HEK293 (cell line): Measurements from ENCODE around the gene NRSN2.

Experiments used
- CTCF ChIA-PET: fragments of 350-600 bp; formaldehyde crosslinking; extraction: SDS; loops from one replicate; lab custom pipeline; 2021; ENCODE audit warnings: antibody characterized with exemption; lab: Yijun Ruan, JAX
- POLR2A ChIA-PET: fragments of 300-600 bp; formaldehyde crosslinking; extraction: SDS; loops from one replicate; lab custom pipeline; 2020; ENCODE audit warnings: antibody characterized with exemption, inconsistent platforms; lab: Yijun Ruan, JAX
- H3K27ac ChIP-seq: fragments of 200-500 bp; sonication (Bioruptor generic); 2 replicates; pipeline ENCODE4 v1.5.1; 2014; ENCODE audit warnings: low read depth, low read length, control low read depth, inconsistent platforms; ENCODE audit errors: extremely low read depth
- H3K36me3 ChIP-seq, 2 experiments: fragments of 200-500 bp in 1 of 2; sonication (Bioruptor generic) in 1 of 2; 1 replicate in 1 of 2; 2 replicates in 1 of 2; pipeline ENCODE4 v1.5.1; 2014 to 2017; ENCODE audit warnings: inconsistent platforms in 2 of 2, low read length in 2 of 2; ENCODE audit not compliant: control insufficient read depth in 2 of 2, insufficient read depth in 1 of 2
- H3K4me1 ChIP-seq: fragments of 200-500 bp; sonication (Bioruptor generic); 2 replicates; pipeline ENCODE4 v1.5.1; 2014; ENCODE audit warnings: mild to moderate bottlenecking, low read length, inconsistent platforms; ENCODE audit not compliant: control insufficient read depth, insufficient read depth
- H3K4me3 ChIP-seq: 2 replicates; pipeline ENCODE4 v1.5.1; 2011; ENCODE audit warnings: low read depth, mild to moderate bottlenecking, control low read depth, low read length, moderate library complexity
- H3K9me3 ChIP-seq: fragments of 200-500 bp; sonication (Bioruptor generic); 2 replicates; pipeline ENCODE4 v1.5.1; 2014; ENCODE audit warnings: low read depth, low read length, inconsistent platforms; ENCODE audit not compliant: control insufficient read depth, insufficient read depth
- GLIS1 ChIP-seq: fragments of 450-650 bp; formaldehyde crosslinking; IDR thresholded peaks from 2 replicates; pipeline ENCODE4 v1.5.1; 2016; ENCODE audit warnings: missing biosample characterization, missing genetic modification characterization
- IKZF3 ChIP-seq: fragments of 450-650 bp; IDR thresholded peaks from 2 replicates; pipeline ENCODE4 v1.5.0; 2018; ENCODE audit warnings: missing biosample characterization, mild to moderate bottlenecking, missing genetic modification characterization, moderate library complexity
- KLF1 ChIP-seq: fragments of 450-650 bp; formaldehyde crosslinking; IDR thresholded peaks from 2 replicates; pipeline ENCODE4 v1.5.1; 2016; ENCODE audit warnings: missing biosample characterization, missing genetic modification characterization
- KLF9 ChIP-seq: fragments of 450-650 bp; formaldehyde crosslinking; IDR thresholded peaks from 2 replicates; pipeline ENCODE4 v1.5.1; 2016; ENCODE audit warnings: missing biosample characterization, missing genetic modification characterization, low read depth
- MZF1 ChIP-seq: fragments of 450-650 bp; formaldehyde crosslinking; IDR thresholded peaks from 2 replicates; pipeline ENCODE4 v1.5.1; 2017; ENCODE audit warnings: missing biosample characterization, missing genetic modification characterization, borderline replicate concordance
- SCRT1 ChIP-seq: fragments of 450-650 bp; formaldehyde crosslinking; IDR thresholded peaks from 2 replicates; pipeline ENCODE4 v1.5.1; 2016; ENCODE audit warnings: missing biosample characterization, missing genetic modification characterization, borderline replicate concordance
- SP7 ChIP-seq: fragments of 450-650 bp; formaldehyde crosslinking; IDR thresholded peaks from 2 replicates; pipeline ENCODE4 v1.5.1; 2016; ENCODE audit warnings: missing biosample characterization, missing genetic modification characterization
- ZBTB17 ChIP-seq: fragments of 450-650 bp; formaldehyde crosslinking; IDR thresholded peaks from 2 replicates; pipeline ENCODE4 v1.5.1; 2016; ENCODE audit warnings: missing biosample characterization, missing genetic modification characterization
- ZBTB20 ChIP-seq: fragments of 450-650 bp; formaldehyde crosslinking; IDR thresholded peaks from 2 replicates; pipeline ENCODE4 v1.5.1; 2016; ENCODE audit warnings: missing biosample characterization, missing genetic modification characterization
- ZBTB8A ChIP-seq: fragments of 450-650 bp; formaldehyde crosslinking; IDR thresholded peaks from 2 replicates; pipeline ENCODE4 v1.5.1; 2016; ENCODE audit warnings: missing biosample characterization, missing genetic modification characterization
- ZEB2 ChIP-seq: fragments of 450-650 bp; formaldehyde crosslinking; IDR thresholded peaks from 2 replicates; pipeline ENCODE4 v1.5.1; 2016; ENCODE audit warnings: missing biosample characterization, missing genetic modification characterization
- ZFHX2 ChIP-seq: fragments of 450-650 bp; formaldehyde crosslinking; conservative IDR thresholded peaks from 2 replicates; pipeline ENCODE4 v1.5.1; 2016; ENCODE audit warnings: missing biosample characterization, missing genetic modification characterization
- ZNF132 ChIP-seq: fragments of 450-650 bp; formaldehyde crosslinking; IDR thresholded peaks from 2 replicates; pipeline ENCODE4 v1.5.1; 2017; ENCODE audit warnings: missing biosample characterization, missing genetic modification characterization, borderline replicate concordance
- ZNF202 ChIP-seq: fragments of 450-650 bp; formaldehyde crosslinking; IDR thresholded peaks from 2 replicates; pipeline ENCODE4 v1.5.1; 2016; ENCODE audit warnings: missing biosample characterization, missing genetic modification characterization, borderline replicate concordance
- ZNF274 ChIP-seq, 2 experiments: fragments of 200-500 bp in 1 of 2; fragments of 450-650 bp in 1 of 2; sonication (Bioruptor generic) in 1 of 2; formaldehyde crosslinking in 1 of 2; IDR thresholded peaks; 2 replicates each; pipeline versions ENCODE4 v1.5.1 to v1.6.1; 2014 to 2016; ENCODE audit warnings: borderline replicate concordance in 1 of 2, inconsistent platforms in 1 of 2, low read length in 1 of 2, missing biosample characterization in 1 of 2, missing genetic modification characterization in 1 of 2
- ZNF335 ChIP-seq: fragments of 450-650 bp; formaldehyde crosslinking; conservative IDR thresholded peaks from 2 replicates; pipeline ENCODE4 v1.5.1; 2016; ENCODE audit warnings: missing biosample characterization, missing genetic modification characterization
- ZNF341 ChIP-seq: fragments of 450-650 bp; formaldehyde crosslinking; IDR thresholded peaks from 2 replicates; pipeline ENCODE4; 2016; ENCODE audit warnings: low read depth, missing biosample characterization, missing genetic modification characterization
- ZNF354C ChIP-seq: fragments of 450-650 bp; formaldehyde crosslinking; IDR thresholded peaks from 2 replicates; pipeline ENCODE4 v1.5.1; 2016; ENCODE audit warnings: missing biosample characterization, missing genetic modification characterization, low read depth, borderline replicate concordance
- ZNF366 ChIP-seq: fragments of 450-650 bp; formaldehyde crosslinking; conservative IDR thresholded peaks from 2 replicates; pipeline ENCODE4 v1.5.1; 2016; ENCODE audit warnings: missing biosample characterization, missing genetic modification characterization
- ZNF48 ChIP-seq: fragments of 450-650 bp; formaldehyde crosslinking; IDR thresholded peaks from 2 replicates; pipeline ENCODE4 v1.5.1; 2016; ENCODE audit warnings: missing biosample characterization, missing genetic modification characterization
- ZNF501 ChIP-seq: fragments of 450-650 bp; formaldehyde crosslinking; IDR thresholded peaks from 2 replicates; pipeline ENCODE4 v1.5.1; 2016; ENCODE audit warnings: missing biosample characterization, missing genetic modification characterization
- ZNF510 ChIP-seq: fragments of 450-650 bp; formaldehyde crosslinking; IDR thresholded peaks from 2 replicates; pipeline ENCODE4 v1.5.1; 2018; ENCODE audit warnings: mild to moderate bottlenecking, missing genetic modification characterization, missing biosample characterization; ENCODE audit not compliant: insufficient replicate concordance
- ZNF548 ChIP-seq: fragments of 450-650 bp; formaldehyde crosslinking; IDR thresholded peaks from 2 replicates; pipeline ENCODE4 v1.5.1; 2016; ENCODE audit warnings: missing biosample characterization, missing genetic modification characterization
- ZNF561 ChIP-seq: fragments of 450-650 bp; IDR thresholded peaks from 2 replicates; pipeline ENCODE4 v1.5.1; 2018; ENCODE audit warnings: missing biosample characterization, missing genetic modification characterization, borderline replicate concordance
- ZNF571 ChIP-seq: fragments of 450-650 bp; formaldehyde crosslinking; IDR thresholded peaks from 2 replicates; pipeline ENCODE4 v1.5.0; 2017; ENCODE audit warnings: missing biosample characterization, missing genetic modification characterization
- ZNF596 ChIP-seq: fragments of 450-650 bp; IDR thresholded peaks from 2 replicates; pipeline ENCODE4 v1.5.0; 2018; ENCODE audit warnings: missing biosample characterization, mild to moderate bottlenecking, missing genetic modification characterization, moderate library complexity
- ZNF629 ChIP-seq: fragments of 450-650 bp; formaldehyde crosslinking; IDR thresholded peaks from 2 replicates; pipeline ENCODE4 v1.5.1; 2017; ENCODE audit warnings: missing biosample characterization, missing genetic modification characterization
- TF ChIP-seq, protein P1 (sequence below): fragments of 450-650 bp; formaldehyde crosslinking; IDR thresholded peaks from 2 replicates; pipeline ENCODE4 v1.5.1; 2017; ENCODE audit warnings: missing biosample characterization, missing genetic modification characterization
- TF ChIP-seq, protein P2 (sequence below): fragments of 450-650 bp; formaldehyde crosslinking; IDR thresholded peaks from 2 replicates; pipeline ENCODE4 v1.5.1; 2017; ENCODE audit warnings: missing biosample characterization, missing genetic modification characterization
- TF ChIP-seq, protein P3 (sequence below): fragments of 450-650 bp; formaldehyde crosslinking; conservative IDR thresholded peaks from 2 replicates; pipeline ENCODE4 v1.5.1; 2016; ENCODE audit warnings: low read depth, missing biosample characterization, missing genetic modification characterization

Gene NRSN2, protein sequence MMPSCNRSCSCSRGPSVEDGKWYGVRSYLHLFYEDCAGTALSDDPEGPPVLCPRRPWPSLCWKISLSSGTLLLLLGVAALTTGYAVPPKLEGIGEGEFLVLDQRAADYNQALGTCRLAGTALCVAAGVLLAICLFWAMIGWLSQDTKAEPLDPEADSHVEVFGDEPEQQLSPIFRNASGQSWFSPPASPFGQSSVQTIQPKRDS

DNA sequence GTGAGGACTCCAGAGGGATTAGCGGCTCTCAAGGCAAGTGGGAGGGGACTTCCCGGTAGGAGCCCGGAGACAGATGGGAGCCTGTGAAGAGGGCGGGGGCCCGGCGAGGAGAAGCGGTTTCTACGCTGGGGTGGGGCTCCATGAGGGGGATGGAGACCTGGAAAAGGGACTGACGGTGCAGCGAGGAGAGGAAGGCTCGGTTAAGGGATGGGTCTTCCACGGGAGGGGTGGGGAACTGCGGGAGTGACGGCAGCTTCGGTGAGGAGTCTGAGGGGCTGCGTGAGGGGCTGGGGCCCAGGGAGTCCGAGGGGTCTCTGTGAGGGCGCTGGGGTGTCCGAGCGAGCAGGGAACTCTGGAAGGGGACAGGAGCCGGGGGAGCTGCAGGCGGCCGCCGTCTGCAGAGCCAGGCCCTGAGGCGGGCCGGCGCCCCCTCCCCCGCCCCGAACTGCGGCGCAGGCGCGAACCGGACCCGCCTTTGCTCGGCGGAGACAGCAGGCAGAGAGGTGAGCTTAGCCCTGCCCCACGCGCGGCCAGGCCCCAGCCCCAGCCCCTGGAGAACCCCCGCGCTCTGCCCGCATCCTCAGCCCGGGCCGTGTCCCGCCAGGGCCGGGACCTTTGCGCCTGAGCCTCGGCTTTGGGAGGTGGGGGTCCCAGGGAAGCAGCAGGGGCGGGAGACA is at the start of gene NRSN2:
NRSN2 (plus strand) TSS at position 472 of the 677 bp plus-strand sequence. CDS start 2,533 bp downstream, outside the sequence.
- POLR2A ChIA-PET, result interaction anchor here (0.5 to 2.9 kb wide), 25 partner anchors 9 to 392 kb away, joined by 3 to 23 read pairs (median 4); partner anchors contain the start of genes CSNK2A1, RBCK1, SOX12 and TRIB3
- Histone ChIP-seq H3K9me3 (no peaks in the 10 kb centered on the region), H3K36me3 (peaks cover 12 to 16% of the 10 kb centered on the region in 2 experiments; a peak in 2 of 3 replicates), H3K4me1 (peaks cover 10% of the 10 kb centered on the region), H3K4me3 (peak within 1 kb of the TSS; percentile 50), H3K27ac (peak within 1 kb of the TSS; percentile 90)
- CTCF ChIA-PET, result interaction anchor here (0.6 to 2.9 kb wide), 5 partner anchors 8 to 316 kb away, joined by 3 to 26 read pairs (median 4); no protein-coding TSS in a partner anchor
- TF ChIP-seq IKZF3 (tag by site-specific recombination) (peak; percentile 75; the same call in 1 of the 2 replicates), ZBTB17 (peak; percentile 90), ZNF274 (IDR thresholded peaks at IDR 0.05; ENCODE audit: low read length) (no peak), ZNF274 (tag by site-specific recombination; IDR thresholded peaks at IDR 0.05; ENCODE audit: borderline replicate concordance) (no peak), ZNF202 (tag by site-specific recombination) (no peak), ZNF571 (tag by site-specific recombination) (no peak), ZNF366 (tag by site-specific recombination) (peak; percentile 81), ZNF132 (tag by site-specific recombination) (no peak), KLF9 (tag by site-specific recombination) (peak; percentile 69), GLIS1 (tag by site-specific recombination) (peak; percentile 50), SCRT1 (tag by site-specific recombination) (no peak), ZEB2 (tag by site-specific recombination) (peak; percentile 53), MZF1 (peak; percentile 55; the same call in 1 of the 2 replicates), ZNF48 (no peak), KLF1 (tag by site-specific recombination) (peak; percentile 83), ZNF510 (no peak), ZBTB8A (tag by site-specific recombination) (peak; percentile 66), ZNF548 (tag by site-specific recombination) (no peak), ZBTB20 (tag by site-specific recombination) (peak; percentile 81; the same call in 1 of the 2 replicates), ZNF501 (tag by site-specific recombination) (peak; percentile 87; the same call in 1 of the 2 replicates), ZNF561 (tag by site-specific recombination) (peak; percentile 68; the same call in 1 of the 2 replicates), ZFHX2 (tag by site-specific recombination) (peak; percentile 2; the same call in 1 of the 2 replicates), ZNF335 (tag by site-specific recombination) (peak; percentile 13; the same call in 1 of the 2 replicates), ZNF596 (no peak), ZNF354C (tag by site-specific recombination) (no peak), ZNF341 (tag by site-specific recombination) (peak; percentile 64), ZNF629 (tag by site-specific recombination) (peak; percentile 40; the same call in 1 of the 2 replicates), SP7 (tag by site-specific recombination) (peak; percentile 73; the same call in 1 of the 2 replicates)
- TF ChIP-seq, protein P1, sequence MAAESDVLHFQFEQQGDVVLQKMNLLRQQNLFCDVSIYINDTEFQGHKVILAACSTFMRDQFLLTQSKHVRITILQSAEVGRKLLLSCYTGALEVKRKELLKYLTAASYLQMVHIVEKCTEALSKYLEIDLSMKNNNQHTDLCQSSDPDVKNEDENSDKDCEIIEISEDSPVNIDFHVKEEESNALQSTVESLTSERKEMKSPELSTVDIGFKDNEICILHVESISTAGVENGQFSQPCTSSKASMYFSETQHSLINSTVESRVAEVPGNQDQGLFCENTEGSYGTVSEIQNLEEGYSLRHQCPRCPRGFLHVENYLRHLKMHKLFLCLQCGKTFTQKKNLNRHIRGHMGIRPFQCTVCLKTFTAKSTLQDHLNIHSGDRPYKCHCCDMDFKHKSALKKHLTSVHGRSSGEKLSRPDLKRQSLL, result peak; percentile 72
- TF ChIP-seq, protein P2, sequence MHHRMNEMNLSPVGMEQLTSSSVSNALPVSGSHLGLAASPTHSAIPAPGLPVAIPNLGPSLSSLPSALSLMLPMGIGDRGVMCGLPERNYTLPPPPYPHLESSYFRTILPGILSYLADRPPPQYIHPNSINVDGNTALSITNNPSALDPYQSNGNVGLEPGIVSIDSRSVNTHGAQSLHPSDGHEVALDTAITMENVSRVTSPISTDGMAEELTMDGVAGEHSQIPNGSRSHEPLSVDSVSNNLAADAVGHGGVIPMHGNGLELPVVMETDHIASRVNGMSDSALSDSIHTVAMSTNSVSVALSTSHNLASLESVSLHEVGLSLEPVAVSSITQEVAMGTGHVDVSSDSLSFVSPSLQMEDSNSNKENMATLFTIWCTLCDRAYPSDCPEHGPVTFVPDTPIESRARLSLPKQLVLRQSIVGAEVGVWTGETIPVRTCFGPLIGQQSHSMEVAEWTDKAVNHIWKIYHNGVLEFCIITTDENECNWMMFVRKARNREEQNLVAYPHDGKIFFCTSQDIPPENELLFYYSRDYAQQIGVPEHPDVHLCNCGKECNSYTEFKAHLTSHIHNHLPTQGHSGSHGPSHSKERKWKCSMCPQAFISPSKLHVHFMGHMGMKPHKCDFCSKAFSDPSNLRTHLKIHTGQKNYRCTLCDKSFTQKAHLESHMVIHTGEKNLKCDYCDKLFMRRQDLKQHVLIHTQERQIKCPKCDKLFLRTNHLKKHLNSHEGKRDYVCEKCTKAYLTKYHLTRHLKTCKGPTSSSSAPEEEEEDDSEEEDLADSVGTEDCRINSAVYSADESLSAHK (tag by site-specific recombination), result peak; percentile 95
- TF ChIP-seq, protein P3, sequence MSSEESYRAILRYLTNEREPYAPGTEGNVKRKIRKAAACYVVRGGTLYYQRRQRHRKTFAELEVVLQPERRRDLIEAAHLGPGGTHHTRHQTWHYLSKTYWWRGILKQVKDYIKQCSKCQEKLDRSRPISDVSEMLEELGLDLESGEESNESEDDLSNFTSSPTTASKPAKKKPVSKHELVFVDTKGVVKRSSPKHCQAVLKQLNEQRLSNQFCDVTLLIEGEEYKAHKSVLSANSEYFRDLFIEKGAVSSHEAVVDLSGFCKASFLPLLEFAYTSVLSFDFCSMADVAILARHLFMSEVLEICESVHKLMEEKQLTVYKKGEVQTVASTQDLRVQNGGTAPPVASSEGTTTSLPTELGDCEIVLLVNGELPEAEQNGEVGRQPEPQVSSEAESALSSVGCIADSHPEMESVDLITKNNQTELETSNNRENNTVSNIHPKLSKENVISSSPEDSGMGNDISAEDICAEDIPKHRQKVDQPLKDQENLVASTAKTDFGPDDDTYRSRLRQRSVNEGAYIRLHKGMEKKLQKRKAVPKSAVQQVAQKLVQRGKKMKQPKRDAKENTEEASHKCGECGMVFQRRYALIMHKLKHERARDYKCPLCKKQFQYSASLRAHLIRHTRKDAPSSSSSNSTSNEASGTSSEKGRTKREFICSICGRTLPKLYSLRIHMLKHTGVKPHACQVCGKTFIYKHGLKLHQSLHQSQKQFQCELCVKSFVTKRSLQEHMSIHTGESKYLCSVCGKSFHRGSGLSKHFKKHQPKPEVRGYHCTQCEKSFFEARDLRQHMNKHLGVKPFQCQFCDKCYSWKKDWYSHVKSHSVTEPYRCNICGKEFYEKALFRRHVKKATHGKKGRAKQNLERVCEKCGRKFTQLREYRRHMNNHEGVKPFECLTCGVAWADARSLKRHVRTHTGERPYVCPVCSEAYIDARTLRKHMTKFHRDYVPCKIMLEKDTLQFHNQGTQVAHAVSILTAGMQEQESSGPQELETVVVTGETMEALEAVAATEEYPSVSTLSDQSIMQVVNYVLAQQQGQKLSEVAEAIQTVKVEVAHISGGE (tag by site-specific recombination), result 0 out of 2 replicates have a peak, but pooled peaks have one; percentile 30
